Stimulated activated CD4-positive, alpha-beta T cell treated with anti-CD3 and anti-CD28 coated beads, Interleukin-12 subunit alpha, Interleukin-12 subunit beta, amount 100 ng/mL, for 24 hours (primary cell): ENCODE data around the gene ZNF407.
"Not testable (repeated sequence)": the region's sequence is repeated elsewhere in the genome, so short reads cannot be mapped to it uniquely, and the experiment has no call there.

Source experiments
- DNase-seq, 2 experiments: peaks; one replicate each; pipeline ENCODE4 v3.0.0-alpha.2; 2020; ENCODE audit warnings: low read depth in 2 of 2

The ZNF407 gene

GRCh38 chr18:74965682-74966081 is 368.0 kb downstream of the ZNF407 start:
- no peak for DNase-seq

GRCh38 chr18:74967438-74967837 is 369.8 kb downstream of the ZNF407 start:
- DNase-seq: no peak

- no peak for DNase-seq
Measured at GRCh38 chr18:74967979-74968378, 370.3 kb downstream of the ZNF407 start.

GRCh38 chr18:74971358-74971757 is 373.7 kb downstream of the ZNF407 start:
- DNase-seq: not testable (repeated sequence)

GRCh38 chr18:74971776-74972175 is 374.1 kb downstream of the ZNF407 start:
- not testable (repeated sequence) for DNase-seq

GRCh38 chr18:74972354-74972753 is 374.7 kb downstream of the ZNF407 start:
- DNase-seq: no peak

DNA sequence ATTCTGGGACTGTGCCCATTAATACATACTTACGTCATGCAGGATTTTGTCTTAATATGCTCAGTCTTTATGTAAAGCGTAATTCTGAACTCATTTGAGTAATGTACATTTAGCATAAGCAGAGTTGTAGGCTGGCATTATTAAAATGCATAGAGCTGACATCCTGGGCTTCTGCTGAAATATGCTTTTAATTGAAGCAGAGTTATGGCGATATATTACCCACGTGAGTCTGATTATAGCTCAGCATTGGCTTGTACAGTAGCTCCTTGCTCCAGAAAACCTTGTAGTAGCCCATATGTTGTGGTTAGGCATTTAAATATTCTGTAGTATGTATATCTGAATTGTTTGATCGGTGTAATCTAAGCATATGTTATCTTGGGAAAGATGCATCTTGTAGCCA is 377.3 kb downstream of the ZNF407 start:
- DNase-seq: no peak

- no peak for DNase-seq
Measured at GRCh38 chr18:74976331-74976909, 378.8 kb downstream of the ZNF407 start.

DNA sequence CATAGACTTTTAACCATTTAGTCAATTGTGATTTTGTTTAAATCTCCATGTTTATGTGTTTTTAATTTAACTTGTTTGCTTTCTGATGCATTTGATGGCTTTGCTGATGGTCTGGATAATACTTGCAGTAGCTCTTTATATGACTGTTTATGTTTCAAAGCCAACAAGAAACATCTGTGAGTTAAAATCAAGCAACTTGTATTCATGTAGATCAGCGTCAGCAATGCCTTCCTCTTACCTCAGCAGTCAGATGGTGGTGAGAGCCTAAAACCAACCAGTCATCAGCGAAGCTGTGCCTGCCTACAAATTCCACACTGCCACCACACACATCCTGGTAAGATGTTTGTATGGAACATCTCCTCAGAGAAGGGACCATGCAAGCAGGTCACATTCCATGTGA is 379.4 kb downstream of the ZNF407 start:
- no peak for DNase-seq

GRCh38 chr18:74980669-74981068 is 383.0 kb downstream of the ZNF407 start:
- DNase-seq: no peak

DNA sequence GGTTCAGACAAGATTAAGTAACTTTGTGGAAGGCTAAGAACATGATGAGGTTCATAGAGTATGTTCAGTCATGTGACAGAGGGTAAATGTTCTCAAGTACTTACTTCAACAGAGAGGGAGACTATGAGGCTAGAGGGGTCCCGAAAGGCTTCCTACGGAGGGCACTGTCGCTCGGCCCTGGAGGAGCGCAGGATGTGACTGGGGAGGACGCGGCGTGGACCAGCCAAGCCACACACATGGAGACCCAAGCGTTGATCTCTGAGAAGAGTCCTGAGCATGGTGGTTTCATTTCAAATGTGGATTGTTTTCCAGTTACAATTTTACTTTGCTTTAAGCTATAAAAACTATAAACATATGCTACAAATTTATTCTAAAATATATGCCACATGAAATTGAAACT is 383.8 kb downstream of the ZNF407 start:
- DNase-seq: no peak

GRCh38 chr18:74982946-74983635 is 385.4 kb downstream of the ZNF407 start:
- DNase-seq: no peak

- no peak for DNase-seq
Measured at GRCh38 chr18:74989134-74989533, 391.5 kb downstream of the ZNF407 start.

GRCh38 chr18:74990563-74991081 is 393.0 kb downstream of the ZNF407 start:
- no peak for DNase-seq

DNA sequence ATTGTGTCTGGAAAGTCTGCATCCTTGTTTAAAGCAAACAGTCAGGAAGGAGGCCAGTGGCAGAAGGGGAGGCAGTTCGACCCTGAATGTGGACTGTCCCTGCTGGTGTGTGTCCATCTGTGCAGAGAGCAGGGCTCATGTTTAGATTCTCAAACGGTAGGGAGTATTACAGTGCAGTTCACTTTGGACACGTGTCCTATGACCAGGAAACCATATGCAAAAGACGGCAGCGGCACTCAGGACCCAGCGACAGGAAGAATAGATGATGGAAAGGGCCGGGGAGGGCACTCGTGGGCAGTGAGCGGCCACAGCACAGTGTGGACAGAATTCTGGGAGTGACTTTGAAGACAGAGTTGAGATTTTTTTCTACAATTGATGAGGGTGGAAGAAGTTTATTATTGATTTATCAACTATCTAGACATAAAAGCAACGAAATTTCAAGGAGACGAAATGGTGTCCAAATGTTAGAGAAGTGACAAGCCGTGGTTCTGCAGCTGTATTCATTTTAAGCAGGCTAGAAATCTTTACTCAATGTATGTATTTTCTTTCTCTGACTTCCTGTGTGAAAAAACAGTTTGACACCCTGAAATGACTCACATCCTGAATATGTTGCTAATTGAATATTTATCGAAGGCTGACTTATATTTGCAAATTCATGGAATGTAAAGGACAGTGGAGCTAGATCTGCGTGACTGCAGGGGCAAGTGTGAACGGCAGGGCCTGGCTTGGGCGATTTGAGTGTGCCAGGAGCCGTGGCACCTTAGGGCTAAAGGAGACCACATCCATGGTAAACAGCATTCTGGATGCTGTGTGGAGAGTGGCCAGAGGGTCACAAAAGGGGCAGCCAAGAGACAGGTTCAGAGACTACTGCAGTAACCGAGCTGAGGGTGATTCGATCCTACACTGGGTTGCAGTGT is 397.1 kb downstream of the ZNF407 start:
- no peak for DNase-seq

DNA sequence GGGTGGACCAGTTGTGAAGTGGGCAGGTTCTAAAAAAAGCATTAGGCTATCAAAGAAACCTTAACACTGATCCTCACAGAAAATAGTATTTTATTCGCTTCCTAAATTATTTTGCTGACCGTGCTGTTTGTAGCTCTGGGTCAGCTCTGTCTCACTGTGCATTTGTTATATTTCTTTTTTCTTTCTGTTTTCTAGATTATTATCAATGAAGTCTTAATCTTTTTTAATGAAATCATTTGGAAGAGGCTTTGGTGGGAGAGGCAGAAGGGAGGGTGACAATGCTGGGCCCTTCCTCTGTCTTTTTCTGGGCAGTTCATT is 397.7 kb downstream of the ZNF407 start:
- no peak for DNase-seq

- DNase-seq: no peak
Measured at GRCh38 chr18:74996055-74996454, 398.4 kb downstream of the ZNF407 start.

GRCh38 chr18:74996996-74997395 is 399.3 kb downstream of the ZNF407 start:
- no peak for DNase-seq

DNA sequence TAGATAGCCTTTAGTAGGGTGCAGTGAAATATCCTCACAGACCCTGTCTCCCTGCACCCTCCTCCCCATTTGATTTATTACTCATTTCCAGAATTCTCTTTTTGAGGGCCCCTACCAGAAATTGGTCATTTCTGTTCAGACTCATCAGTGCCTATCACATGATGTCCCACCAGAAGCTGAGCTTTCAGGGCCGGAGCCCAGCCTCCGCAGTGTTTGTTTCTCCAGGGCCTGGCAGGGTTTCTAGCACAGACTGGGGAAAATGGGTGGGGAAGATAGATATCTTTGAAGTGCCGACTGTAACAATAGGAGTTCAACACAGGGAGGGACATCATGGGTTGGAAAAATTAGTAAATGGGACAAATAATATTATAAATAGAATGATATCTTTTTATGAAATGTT is 403.2 kb downstream of the ZNF407 start:
- DNase-seq: no peak

GRCh38 chr18:75003039-75003438 is 405.4 kb downstream of the ZNF407 start:
- DNase-seq: no peak

DNA sequence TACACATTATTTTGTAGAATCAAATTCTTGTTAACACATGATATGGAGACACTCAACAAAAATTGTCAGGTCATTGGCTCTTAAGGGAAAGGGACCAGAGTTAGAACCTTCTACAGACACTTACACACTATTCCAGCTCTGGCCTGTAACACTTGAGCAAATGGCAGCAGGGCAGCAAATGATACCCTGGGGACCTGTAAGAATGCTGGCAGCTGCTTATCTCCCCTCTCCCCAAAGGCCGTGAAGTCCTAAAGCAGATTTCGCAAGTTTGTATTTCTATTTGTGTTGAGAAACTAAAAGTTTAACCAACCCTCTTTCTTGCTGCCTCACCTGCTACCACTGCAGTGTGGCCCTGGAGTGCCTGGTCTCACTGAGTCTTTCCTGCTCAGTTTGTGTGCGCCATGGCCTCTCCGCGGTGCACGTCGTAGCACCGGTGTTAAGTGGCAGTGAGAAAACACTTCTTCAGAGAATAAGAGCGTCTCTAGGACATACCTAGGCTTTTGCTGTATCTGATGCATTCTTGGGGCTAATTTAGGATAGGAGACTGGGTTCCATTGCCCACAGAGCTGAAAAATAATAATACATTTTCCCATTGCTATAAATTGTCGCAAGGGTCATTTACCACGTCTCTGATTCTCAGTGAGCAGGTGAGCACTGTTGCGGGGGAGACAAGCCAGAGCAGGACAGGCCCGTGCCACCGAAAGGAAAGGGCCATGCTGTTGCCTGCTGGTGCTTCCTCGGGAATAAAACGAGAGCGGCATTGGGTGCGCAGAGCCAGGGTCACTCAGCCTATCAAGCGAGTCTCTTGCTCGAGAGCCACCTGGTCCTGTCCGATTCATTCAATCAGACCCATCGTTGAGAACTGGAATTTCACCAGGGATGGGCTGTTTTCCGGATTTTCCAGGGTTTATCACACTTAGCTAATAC is 406.4 kb downstream of the ZNF407 start:
- DNase-seq: no peak

- no peak for DNase-seq
Measured at GRCh38 chr18:75005626-75006025, 408.0 kb downstream of the ZNF407 start.
